Sigmoid colon (tissue), 4 donors: ENCODE measurements around the gene USP46.

Experiments
- CTCF ChIP-seq, 4 experiments: fragments of 450-650 bp in 3 of 4; fragments of 200-600 bp in 1 of 4; IDR thresholded peaks; one replicate each; pipeline ENCODE4 v1.5.1; 2016 to 2019; ENCODE audit warnings: antibody characterized with exemption in 4 of 4, mild to moderate bottlenecking in 3 of 4, moderate library complexity in 2 of 4
- EP300 ChIP-seq, 4 donors: sonication (generic); formaldehyde crosslinking; IDR thresholded peaks; one replicate each; pipeline ENCODE4 v1.6.1; 2017; ENCODE audit warnings: antibody characterized with exemption in 4 of 4
- POLR2A ChIP-seq, 2 donors: fragments of 450-650 bp; IDR thresholded peaks; one replicate each; pipeline ENCODE4 v1.6.1; 2016; ENCODE audit warnings: antibody characterized with exemption in 2 of 2, mild to moderate bottlenecking in 2 of 2, moderate library complexity in 2 of 2

- TF ChIP-seq CTCF (IDR thresholded peaks at IDR 0.05): no peak
- no peak for TF ChIP-seq POLR2A (IDR thresholded peaks at IDR 0.05)
- TF ChIP-seq EP300 (IDR thresholded peaks at IDR 0.05): no peak
Measured at GRCh38 chr4:52572936-52573485, 86.1 kb downstream of the USP46 start.
